Spleen (tissue), 11 donors: ENCODE results near the gene P2RX2. TPM values are rescaled to one million over a fixed set of nuclear protein-coding genes. Genes with fewer than 3 reads are reported as not detected.

Experiments
- DNase-seq: peaks from one replicate; pipeline ENCODE4 v3.0.0-alpha.2; 2020
- H3K27ac ChIP-seq, 8 donors: fragments of 200-600 bp; sonication (generic) in 7 of 8; 1 replicate in 4 of 8; 2 replicates in 4 of 8; pipeline versions ENCODE4 v1.5.0 to v1.8.0; 2016 to 2021; ENCODE audit warnings: inconsistent platforms in 4 of 8, mild to moderate bottlenecking in 4 of 8, moderate library complexity in 1 of 8
- H3K27me3 ChIP-seq, 7 donors: fragments of 200-600 bp; sonication (generic) in 6 of 7; replicated peaks in 1 of 7; 1 replicate in 4 of 7; 2 replicates in 3 of 7; pipeline versions ENCODE4 v1.5.0 to v1.8.0; 2016 to 2021; ENCODE audit warnings: inconsistent platforms in 3 of 7, mild to moderate bottlenecking in 1 of 7
- H3K36me3 ChIP-seq, 6 donors: fragments of 200-600 bp; sonication (generic) in 5 of 6; 1 replicate in 4 of 6; 2 replicates in 2 of 6; pipeline versions ENCODE4 v1.5.0 to v1.8.0; 2016 to 2021; ENCODE audit warnings: inconsistent platforms in 2 of 6
- H3K4me1 ChIP-seq, 6 donors: fragments of 200-600 bp; sonication (generic) in 5 of 6; 1 replicate in 3 of 6; 2 replicates in 3 of 6; pipeline versions ENCODE4 v1.5.0 to v1.8.0; 2016 to 2021; ENCODE audit warnings: inconsistent platforms in 3 of 6
- H3K4me3 ChIP-seq, 8 donors: fragments of 200-600 bp; sonication (generic) in 7 of 8; 1 replicate in 4 of 8; 2 replicates in 4 of 8; pipeline versions ENCODE4 v1.5.0 to v1.8.0; 2016 to 2021; ENCODE audit warnings: inconsistent platforms in 4 of 8, mild to moderate bottlenecking in 4 of 8, moderate library complexity in 2 of 8
- H3K9me3 ChIP-seq, 8 donors: fragments of 200-600 bp; sonication (generic) in 7 of 8; 1 replicate in 4 of 8; 2 replicates in 4 of 8; pipeline versions ENCODE4 v1.5.0 to v1.8.0; 2016 to 2021; ENCODE audit warnings: inconsistent platforms in 4 of 8
- CTCF ChIP-seq, 11 experiments: fragments of 200-600 bp in 7 of 11; fragments of 450-650 bp in 4 of 11; sonication (generic) in 4 of 11; IDR thresholded peaks in 8 of 11; conservative IDR thresholded peaks in 3 of 11; 1 replicate in 7 of 11; 2 replicates in 4 of 11; pipeline versions ENCODE4 v1.4.0 to v1.8.0; 2016 to 2021; ENCODE audit warnings: antibody characterized with exemption in 11 of 11, inconsistent platforms in 4 of 11, mild to moderate bottlenecking in 1 of 11
- POLR2A ChIP-seq, 3 donors: fragments of 450-650 bp; IDR thresholded peaks; one replicate each; pipeline ENCODE4 v1.5.1; 2017; ENCODE audit warnings: antibody characterized with exemption in 3 of 3, mild to moderate bottlenecking in 1 of 3
- POLR2AphosphoS5 ChIP-seq, 3 donors: sonication (generic); formaldehyde crosslinking; IDR thresholded peaks; one replicate each; pipeline ENCODE4 v1.5.1; 2017; ENCODE audit warnings: antibody characterized with exemption in 3 of 3
- WGBS, 5 donors: extraction: QIAGEN DNeasy Blood & Tissue Kit in 3 of 5; methylation state at CpG; one replicate each; pipeline versions ENCODE4 v1.1.5 to v1.1.7; 2013 to 2018; 5-methylcytosine and 5-hydroxymethylcytosine counted together
- intact Hi-C: fragments of 100-400 bp; cut with DNase I; formaldehyde crosslinking; loops from one replicate; pipeline ENCODE4 v1.15.0; 2023; ENCODE audit warnings: low total_unique reads
- polyA plus RNA-seq, 3 donors: library from polyadenylated mRNA; stranded (reverse); fragments of 200-250 nt; gene quantifications; one replicate each; pipeline ENCODE4 v1.2.1, GENCODE V29; 2013
- total RNA-seq, 7 donors: library from RNA; depleted of rRNA in 3 of 7; stranded (reverse); fragments of >200 nt in 3 of 7; fragmentation: NEBNext Ultra II Directional in 4 of 7; extraction: Animal tissue kit (Norgen Biotek cat#: 25700) in 4 of 7; gene quantifications; one replicate each; pipeline versions ENCODE4 v1.1.0 to v1.2.1, GENCODE V29; 2016 to 2021
- donor health status: healthy with polysubstance abuse.
- donor health status: DM: no; HTN: no; CAD: no; lungs with moderate emphysema.
- donor health status: DM: no; HTN: no; CAD: no.
- donor health status: Bipolar disorder and iron deficiency.
- donor health status: healthy.
- donor health status: DM: no; HTN: no; CAD: no.
- donor health status: DM: yes; HTN: yes; CAD: no.

P2RX2 gene
- total and polyA plus RNA-seq, 10 donors, result 0.77 to 4.5 (median 2.5) TPM

GRCh38 chr12:132571051-132571450, 47.5 kb upstream of the P2RX2 start:
- WGBS, 5 donors, result 91 to 97% (median 95%) methylated on average over 26 to 27 of the region's 27 CpGs
- peaks cover 0 to 12% (median 4%) of the 10 kb centered on the region in 6 donors for H3K4me1 ChIP-seq
- no peak for DNase-seq
- no peaks in the 10 kb centered on the region for H3K27me3 ChIP-seq
- H3K36me3 ChIP-seq, result peaks cover 0 to 100% (median 45%) of the 10 kb centered on the region in 6 donors
- H3K4me3 ChIP-seq, result no peak overlapping the region
- intact Hi-C loops, result no loop called here
- no peaks in the 10 kb centered on the region for H3K9me3 ChIP-seq
- H3K27ac ChIP-seq, result no peak overlapping the region
- TF ChIP-seq POLR2A (IDR thresholded peaks at IDR 0.05) (no peak), POLR2AphosphoS5 (IDR thresholded peaks at IDR 0.05) (no peak), CTCF (IDR thresholded peaks at IDR 0.05 in 8 of 11, conservative IDR thresholded peaks at IDR 0.05 in 3 of 11) (no peak)

- no peak for DNase-seq
- Histone ChIP-seq H3K36me3 (peaks cover 0 to 100% (median 48%) of the 10 kb centered on the region in 6 donors), H3K27me3 (no peaks in the 10 kb centered on the region), H3K9me3 (no peaks in the 10 kb centered on the region), H3K27ac (no peak overlapping the region), H3K4me3 (no peak overlapping the region), H3K4me1 (peaks cover 0 to 12% (median 4%) of the 10 kb centered on the region in 6 donors)
- TF ChIP-seq POLR2AphosphoS5 (IDR thresholded peaks at IDR 0.05) (peak in 1 of 3 donors; percentile 18), CTCF (IDR thresholded peaks at IDR 0.05 in 8 of 11, conservative IDR thresholded peaks at IDR 0.05 in 3 of 11) (no peak), POLR2A (IDR thresholded peaks at IDR 0.05) (no peak)
- WGBS, 5 donors, result 94 to 99% (median 95%) methylated on average over 6 to 20 of the region's 20 CpGs
- intact Hi-C loops, result no loop called here
Observed at GRCh38 chr12:132571598-132571997, 47.0 kb upstream of the P2RX2 start.

DNA sequence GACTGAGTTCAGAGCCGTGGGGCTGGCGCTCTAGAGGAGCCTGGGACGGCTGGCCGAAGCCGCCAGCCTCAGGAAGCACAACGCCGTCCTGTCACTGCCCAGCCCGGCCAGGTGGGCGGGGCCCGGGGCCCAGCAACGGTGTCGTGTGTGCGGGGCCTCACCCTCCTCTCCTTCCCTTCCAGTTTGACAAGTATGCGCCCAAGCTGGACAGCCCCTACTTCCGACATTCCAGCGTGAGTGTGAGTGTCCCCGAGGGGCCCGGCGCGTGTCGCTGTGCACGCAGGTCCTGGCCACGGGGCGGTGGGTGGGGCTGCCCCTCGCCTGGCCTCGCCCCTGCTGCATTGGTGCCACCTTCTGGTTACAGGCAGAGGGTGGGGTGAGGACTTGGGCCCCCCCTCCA, 46.5 kb upstream of the P2RX2 start:
- no peak overlapping the region for H3K4me3 ChIP-seq
- no peaks in the 10 kb centered on the region for H3K27me3 ChIP-seq
- peaks cover 0 to 12% (median 4%) of the 10 kb centered on the region in 6 donors for H3K4me1 ChIP-seq
- H3K9me3 ChIP-seq, result no peaks in the 10 kb centered on the region
- 82 to 92% (median 86%) methylated on average over 23 to 26 of the region's 26 CpGs for WGBS, 5 donors
- DNase-seq, result no peak
- no peak overlapping the region for H3K27ac ChIP-seq
- H3K36me3 ChIP-seq, result peaks cover 0 to 100% (median 53%) of the 10 kb centered on the region in 6 donors
- intact Hi-C loops, result no loop called here
- no peak for TF ChIP-seq POLR2A (IDR thresholded peaks at IDR 0.05)
- TF ChIP-seq POLR2AphosphoS5 (IDR thresholded peaks at IDR 0.05), result no peak
- TF ChIP-seq CTCF (IDR thresholded peaks at IDR 0.05 in 8 of 11, conservative IDR thresholded peaks at IDR 0.05 in 3 of 11), result no peak

- intact Hi-C loops, result no loop called here
- Histone ChIP-seq H3K4me3 (no peak overlapping the region), H3K36me3 (peaks cover 0 to 100% (median 62%) of the 10 kb centered on the region in 6 donors), H3K27me3 (no peaks in the 10 kb centered on the region), H3K9me3 (no peaks in the 10 kb centered on the region), H3K27ac (no peak overlapping the region), H3K4me1 (peaks cover 0 to 12% (median 3%) of the 10 kb centered on the region in 6 donors)
- 91 to 97% (median 94%) methylated on average over 17 to 36 of the region's 36 CpGs for WGBS, 5 donors
- TF ChIP-seq POLR2A (IDR thresholded peaks at IDR 0.05) (no peak), CTCF (IDR thresholded peaks at IDR 0.05 in 8 of 11, conservative IDR thresholded peaks at IDR 0.05 in 3 of 11) (no peak), POLR2AphosphoS5 (IDR thresholded peaks at IDR 0.05) (no peak)
- no peak for DNase-seq
Observed at GRCh38 chr12:132572801-132573760, 45.5 kb upstream of the P2RX2 start.
